Progenitor cell of endocrine pancreas (in vitro differentiated cells): Measurements from ENCODE around the gene ROBO2. TPM values are rescaled to one million over a fixed set of nuclear protein-coding genes. Genes with fewer than 3 reads are reported as not detected.

Experiments
- DNase-seq: peaks from one replicate; pipeline ENCODE4 v3.0.0; 2021; ENCODE audit warnings: low spot score; ENCODE audit not compliant: unreplicated experiment
- H3K27ac Mint-ChIP-seq: 2 replicates; pipeline ENCODE4 v1.8.0; 2021; ENCODE audit warnings: mild to moderate bottlenecking, moderate library complexity, mixed read lengths
- H3K27me3 Mint-ChIP-seq: 2 replicates; pipeline ENCODE4 v1.8.0; 2021; ENCODE audit warnings: mixed read lengths
- H3K36me3 Mint-ChIP-seq: 2 replicates; pipeline ENCODE4 v1.8.0; 2022; ENCODE audit warnings: mixed read lengths; ENCODE audit not compliant: insufficient read depth
- H3K4me1 Mint-ChIP-seq: 2 replicates; pipeline ENCODE4 v1.8.0; 2021; ENCODE audit warnings: low read depth, mixed read lengths
- H3K4me3 Mint-ChIP-seq: 2 replicates; pipeline ENCODE4 v1.8.0; 2021; ENCODE audit warnings: low read depth, mild to moderate bottlenecking, moderate library complexity, mixed read lengths
- H3K9me3 Mint-ChIP-seq: 2 replicates; pipeline ENCODE4 v1.8.0; 2021; ENCODE audit warnings: low read depth, mixed read lengths
- CTCF ChIP-seq: fragments of 200-600 bp; sonication (generic); IDR thresholded peaks from one replicate; pipeline ENCODE4 v1.5.0; 2021; ENCODE audit warnings: antibody characterized with exemption, mild to moderate bottlenecking; ENCODE audit not compliant: unreplicated experiment
- total RNA-seq: library from RNA; stranded (reverse); gene quantifications from 2 replicates; pipeline ENCODE4 v1.2.1, GENCODE V29; 2021

Gene ROBO2
- total RNA-seq, 1 donor from 2014 or later = 75.2 TPM

GRCh38 chr3:77682162-77682561, 642.3 kb downstream of the ROBO2 start:
- H3K9me3 Mint-ChIP-seq = peaks cover 13% of the 10 kb centered on the region
- H3K27me3 Mint-ChIP-seq = no peaks in the 10 kb centered on the region

GRCh38 chr3:77684115-77684514, 644.2 kb downstream of the ROBO2 start:
- no peaks in the 10 kb centered on the region for H3K4me1 Mint-ChIP-seq
- H3K4me3 Mint-ChIP-seq = no peak overlapping the region
- H3K9me3 Mint-ChIP-seq = peaks cover 13% of the 10 kb centered on the region
- no peak for DNase-seq
- no peak overlapping the region for H3K27ac Mint-ChIP-seq
- TF ChIP-seq CTCF = no peak
- peaks cover 1% of the 10 kb centered on the region for H3K36me3 Mint-ChIP-seq
- H3K27me3 Mint-ChIP-seq = peaks cover 3% of the 10 kb centered on the region

More at GRCh38 chr3:77682162-77682561, 642.3 kb downstream of the ROBO2 start:
- Mint-ChIP-seq H3K36me3 (peaks cover 1% of the 10 kb centered on the region), H3K27ac (no peak overlapping the region), H3K4me3 (no peak overlapping the region), H3K4me1 (peaks cover 14% of the 10 kb centered on the region)
- DNase-seq = no peak
- TF ChIP-seq CTCF = no peak

- DNase-seq = no peak
- Mint-ChIP-seq H3K27ac (no peak overlapping the region), H3K4me3 (no peak overlapping the region), H3K4me1 (no peaks in the 10 kb centered on the region), H3K27me3 (peaks cover 3% of the 10 kb centered on the region), H3K9me3 (peaks cover 10% of the 10 kb centered on the region), H3K36me3 (peaks cover 1% of the 10 kb centered on the region)
- TF ChIP-seq CTCF = no peak
Observed at GRCh38 chr3:77685713-77686112, 645.8 kb downstream of the ROBO2 start.

GRCh38 chr3:77686560-77686959, 646.7 kb downstream of the ROBO2 start:
- Mint-ChIP-seq H3K9me3 (peaks cover 9% of the 10 kb centered on the region), H3K27me3 (peaks cover 3% of the 10 kb centered on the region), H3K4me1 (no peaks in the 10 kb centered on the region), H3K27ac (no peak overlapping the region), H3K4me3 (no peak overlapping the region), H3K36me3 (peaks cover 1% of the 10 kb centered on the region)
- no peak for TF ChIP-seq CTCF
- no peak for DNase-seq

- Mint-ChIP-seq H3K9me3 (no peaks in the 10 kb centered on the region), H3K27ac (no peak overlapping the region), H3K36me3 (no peaks in the 10 kb centered on the region), H3K4me1 (no peaks in the 10 kb centered on the region), H3K27me3 (peaks cover 3% of the 10 kb centered on the region), H3K4me3 (no peak overlapping the region)
- DNase-seq = no peak
- no peak for TF ChIP-seq CTCF
Observed at GRCh38 chr3:77687545-77687944, 647.6 kb downstream of the ROBO2 start.
